Adrenal gland (tissue), 12 donors: ENCODE measurements around the gene ENO1. TPM values are rescaled to one million over a fixed set of nuclear protein-coding genes. Genes with fewer than 3 reads are reported as not detected.
"Not testable (repeated sequence)": the region's sequence is repeated elsewhere in the genome, so short reads cannot be mapped to it uniquely, and the experiment has no call there.

Experiments
- DNase-seq, 7 donors: peaks; one replicate each; pipeline ENCODE4 v3.0.0-alpha.2; 2019 to 2020
- H3K27ac ChIP-seq, 5 donors: fragments of 200-600 bp; sonication (generic) in 4 of 5; 1 replicate in 3 of 5; 2 replicates in 2 of 5; pipeline versions ENCODE4 v1.5.1 to v1.8.0; 2016 to 2020; ENCODE audit warnings: mild to moderate bottlenecking in 1 of 5
- H3K27me3 ChIP-seq: fragments of 200-600 bp; 2 replicates; pipeline ENCODE4 v1.8.0; 2021
- H3K36me3 ChIP-seq, 2 donors: fragments of 200-600 bp; replicated peaks in 1 of 2; 1 replicate in 1 of 2; 2 replicates in 1 of 2; pipeline versions ENCODE4 v1.5.1 to v1.8.0; 2018 to 2022
- H3K4me1 ChIP-seq, 2 donors: fragments of 200-600 bp; replicated peaks in 1 of 2; 1 replicate in 1 of 2; 2 replicates in 1 of 2; pipeline versions ENCODE4 v1.5.1 to v1.8.0; 2018 to 2021
- H3K4me3 ChIP-seq, 4 donors: fragments of 200-600 bp; sonication (generic) in 3 of 4; one replicate each; pipeline ENCODE4 v1.5.1; 2016 to 2018
- H3K9me3 ChIP-seq, 3 donors: fragments of 200-600 bp; sonication (generic) in 1 of 3; replicated peaks in 1 of 3; 1 replicate in 2 of 3; 2 replicates in 1 of 3; pipeline versions ENCODE4 v1.5.1 to v1.8.0; 2016 to 2021
- POLR2A ChIP-seq, 2 donors: fragments of 450-650 bp; IDR thresholded peaks; one replicate each; pipeline ENCODE4 v1.6.1; 2017; ENCODE audit warnings: antibody characterized with exemption in 2 of 2, mild to moderate bottlenecking in 2 of 2, moderate library complexity in 1 of 2
- WGBS, 4 donors: extraction: QIAGEN DNeasy Blood & Tissue Kit in 2 of 4; methylation state at CpG; one replicate each; pipeline versions ENCODE4 v1.1.5 to v1.1.7; 2013 to 2017; 5-methylcytosine and 5-hydroxymethylcytosine counted together
- intact Hi-C, 2 donors: fragments of 100-400 bp; cut with DNase I; formaldehyde crosslinking; loops; one replicate each; pipeline versions ENCODE4 v1.14.1 to v1.15.0; 2022 to 2023
- polyA plus RNA-seq, 3 donors: library from polyadenylated mRNA; stranded (reverse); fragments of 200-250 nt in 2 of 3; fragments of 350-450 nt in 1 of 3; fragmentation: Illumina TruSeq in 1 of 3; extraction: RNeasy Lipid Tissue Mini Kit (QIAGEN cat#74804) in 1 of 3; gene quantifications; one replicate each; pipeline ENCODE4 v1.2.3, GENCODE V29; 2013 to 2014
- total RNA-seq, 9 donors: library from RNA; depleted of rRNA in 4 of 9; stranded (reverse); fragments of >200 nt in 4 of 9; fragments of 120-200 nt in 1 of 9; fragmentation: NEBNext Ultra II Directional in 1 of 9; extraction: Animal tissue kit (Norgen Biotek cat#: 25700) in 1 of 9; gene quantifications; one replicate each; pipeline versions ENCODE4 v1.1.0 to v1.2.4, GENCODE V29; 2013 to 2023
- TF ChIP-seq, protein P1 (sequence below), 6 experiments: fragments of 450-650 bp in 4 of 6; fragments of 200-600 bp in 2 of 6; sonication (generic) in 1 of 6; IDR thresholded peaks; 1 replicate in 5 of 6; 2 replicates in 1 of 6; pipeline versions ENCODE4 v1.5.1 to v1.8.0; 2016 to 2021; ENCODE audit warnings: antibody characterized with exemption in 6 of 6, mild to moderate bottlenecking in 2 of 6, moderate library complexity in 1 of 6
- donor health status: healthy with polysubstance abuse.
- donor health status: Bipolar disorder and iron deficiency.
- donor health status: DM: yes; HTN: yes; CAD: no.
- donor health status: DM: no; HTN: no; CAD: no.
- donor health status: DM: no; HTN: no; CAD: no.
- donor health status: DM: yes; HTN: yes; CAD: no.

ENO1 gene
- total and polyA plus RNA-seq, 12 donors, result 142 to 819 (median 581) TPM

DNA sequence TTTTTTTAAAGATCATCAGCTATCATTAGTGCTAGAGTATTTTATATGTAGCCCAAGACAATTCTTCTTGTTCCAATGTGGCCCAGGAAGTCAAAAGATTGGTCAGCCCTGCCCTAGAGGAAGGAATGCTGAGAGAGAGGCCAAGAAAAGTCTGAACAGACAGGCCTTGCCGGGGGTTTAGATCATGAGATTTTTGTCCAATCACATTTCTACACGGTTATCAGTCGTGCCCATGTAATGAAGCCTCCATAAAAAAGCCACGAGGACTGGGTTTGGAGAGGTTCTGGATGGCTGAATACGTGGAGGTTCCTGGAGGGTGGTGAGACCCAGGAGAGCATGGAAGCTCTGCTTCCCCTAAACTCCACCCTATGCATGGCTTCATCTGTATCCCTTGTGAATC is 24.3 kb upstream of the ENO1 start:
- Histone ChIP-seq H3K9me3 (no peaks in the 10 kb centered on the region), H3K27me3 (no peaks in the 10 kb centered on the region), H3K36me3 (no peaks in the 10 kb centered on the region), H3K4me1 (peaks cover 0 to 9% of the 10 kb centered on the region in 2 donors), H3K27ac (peak overlapping the region in 1 of 5 donors; percentile 0), H3K4me3 (no peak overlapping the region)
- TF ChIP-seq POLR2A (IDR thresholded peaks at IDR 0.05), result no peak
- TF ChIP-seq, protein P1, sequence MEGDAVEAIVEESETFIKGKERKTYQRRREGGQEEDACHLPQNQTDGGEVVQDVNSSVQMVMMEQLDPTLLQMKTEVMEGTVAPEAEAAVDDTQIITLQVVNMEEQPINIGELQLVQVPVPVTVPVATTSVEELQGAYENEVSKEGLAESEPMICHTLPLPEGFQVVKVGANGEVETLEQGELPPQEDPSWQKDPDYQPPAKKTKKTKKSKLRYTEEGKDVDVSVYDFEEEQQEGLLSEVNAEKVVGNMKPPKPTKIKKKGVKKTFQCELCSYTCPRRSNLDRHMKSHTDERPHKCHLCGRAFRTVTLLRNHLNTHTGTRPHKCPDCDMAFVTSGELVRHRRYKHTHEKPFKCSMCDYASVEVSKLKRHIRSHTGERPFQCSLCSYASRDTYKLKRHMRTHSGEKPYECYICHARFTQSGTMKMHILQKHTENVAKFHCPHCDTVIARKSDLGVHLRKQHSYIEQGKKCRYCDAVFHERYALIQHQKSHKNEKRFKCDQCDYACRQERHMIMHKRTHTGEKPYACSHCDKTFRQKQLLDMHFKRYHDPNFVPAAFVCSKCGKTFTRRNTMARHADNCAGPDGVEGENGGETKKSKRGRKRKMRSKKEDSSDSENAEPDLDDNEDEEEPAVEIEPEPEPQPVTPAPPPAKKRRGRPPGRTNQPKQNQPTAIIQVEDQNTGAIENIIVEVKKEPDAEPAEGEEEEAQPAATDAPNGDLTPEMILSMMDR (IDR thresholded peaks at IDR 0.05), result no peak
- intact Hi-C loops, result no loop called here
- DNase-seq, result no peak
- WGBS, 4 donors, result 82 to 92% (median 87%) methylated on average over 5 of the region's 5 CpGs

DNA sequence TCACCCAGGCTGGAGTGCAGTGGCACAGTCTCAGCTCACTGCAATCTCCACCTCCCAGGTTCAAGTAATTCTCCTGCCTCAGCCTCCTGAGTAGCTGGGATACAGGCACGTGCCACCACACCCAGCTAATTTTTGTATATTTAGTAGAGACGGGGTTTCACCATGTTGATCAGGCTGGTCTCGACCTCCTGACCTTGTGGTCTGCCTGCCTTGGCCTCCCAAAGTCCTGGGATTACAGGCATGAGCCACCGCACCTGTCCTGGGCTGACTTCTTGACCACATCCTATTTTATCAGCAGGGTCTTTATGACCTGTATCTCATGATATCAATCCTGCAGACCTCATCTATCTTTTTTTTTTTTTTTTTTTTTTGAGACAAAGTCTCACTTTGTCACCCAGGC is 22.2 kb upstream of the ENO1 start:
- H3K4me1 ChIP-seq, DNase-seq, intact Hi-C loops, H3K36me3 ChIP-seq, H3K27me3 ChIP-seq, H3K4me3 ChIP-seq, H3K9me3 ChIP-seq: not testable (repeated sequence)
- H3K27ac ChIP-seq, result peak overlapping the region in 2 of 5 donors; percentile 85 to 86
- WGBS, 4 donors, result 90 to 95% (median 93%) methylated on average over 4 of the region's 4 CpGs

DNA sequence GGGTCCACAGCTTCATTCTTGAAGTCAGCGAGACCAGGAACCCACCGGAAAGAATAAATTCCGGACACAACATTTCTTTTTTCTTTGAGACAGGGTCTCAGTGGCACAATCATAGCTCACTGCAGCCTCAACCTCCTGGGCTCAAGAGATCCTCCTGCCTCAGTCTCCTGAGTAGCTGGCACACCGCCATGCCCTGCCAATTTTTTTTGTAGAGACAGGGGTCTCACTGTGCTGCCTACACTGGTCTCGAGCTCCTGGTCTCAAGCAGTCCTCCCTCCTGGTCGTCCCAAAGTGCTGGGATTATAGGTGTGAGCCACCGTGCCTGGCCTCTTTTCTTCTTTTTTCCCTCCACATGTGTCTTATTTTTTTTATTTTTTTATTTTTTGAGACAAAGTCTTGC is 20.6 kb upstream of the ENO1 start:
- no peak overlapping the region for H3K27ac ChIP-seq

DNA sequence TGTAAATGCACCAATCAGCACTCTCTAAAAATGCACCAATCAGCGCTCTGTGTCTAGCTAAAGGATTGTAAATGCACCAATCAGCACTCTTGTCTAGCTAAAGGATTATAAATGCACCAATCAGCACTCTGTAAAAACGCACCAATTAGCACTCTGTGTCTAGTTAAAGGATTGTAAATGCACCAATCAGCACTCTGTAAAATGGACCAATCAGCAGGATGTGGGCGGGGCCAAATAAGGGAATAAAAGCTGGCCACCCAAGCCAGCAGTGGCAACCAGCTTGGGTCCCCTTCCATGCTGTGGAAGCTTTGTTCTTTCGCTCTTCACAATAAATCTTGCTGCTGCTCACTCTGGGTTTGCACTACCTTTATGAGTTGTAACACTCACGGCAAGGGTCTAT is 19.9 kb upstream of the ENO1 start:
- H3K4me3 ChIP-seq, H3K27ac ChIP-seq, DNase-seq, intact Hi-C loops, H3K4me1 ChIP-seq, H3K36me3 ChIP-seq, H3K27me3 ChIP-seq, H3K9me3 ChIP-seq: not testable (repeated sequence)
- 89 to 96% (median 92%) methylated on average over 5 of the region's 5 CpGs for WGBS, 4 donors

More for the DNA sequence above, 20.6 kb upstream of the ENO1 start:
- TF ChIP-seq POLR2A (IDR thresholded peaks at IDR 0.05), result no peak
- TF ChIP-seq, protein P1 (IDR thresholded peaks at IDR 0.05), result no peak
- no peaks in the 10 kb centered on the region for H3K9me3 ChIP-seq
- 87 to 95% (median 94%) methylated on average over 7 of the region's 7 CpGs for WGBS, 4 donors
- H3K4me3 ChIP-seq, result no peak overlapping the region
- no peaks in the 10 kb centered on the region for H3K36me3 ChIP-seq
- H3K4me1 ChIP-seq, result peaks cover 0 to 6% of the 10 kb centered on the region in 2 donors
- intact Hi-C loops, result no loop called here
- no peaks in the 10 kb centered on the region for H3K27me3 ChIP-seq
- DNase-seq, result no peak

DNA sequence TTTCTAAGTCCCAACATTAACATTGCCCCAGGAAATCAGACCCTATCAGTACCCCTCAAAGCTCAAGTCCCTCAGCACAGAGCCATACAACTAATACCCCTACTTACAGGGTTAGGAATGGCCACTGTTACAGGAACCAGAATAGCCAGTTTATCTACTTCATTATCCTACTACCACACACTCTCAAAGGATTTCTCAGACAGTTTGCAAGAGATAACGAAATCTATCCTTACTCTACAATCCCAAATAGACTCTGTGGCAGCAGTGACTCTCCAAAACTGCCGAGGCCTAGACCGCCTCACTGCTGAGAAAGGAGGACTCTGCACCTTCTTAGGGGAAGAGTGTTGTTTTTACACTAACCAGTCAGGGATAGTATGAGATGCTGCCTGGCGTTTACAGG is 19.0 kb upstream of the ENO1 start:
- WGBS, 4 donors, result 81 to 96% (median 90%) methylated on average over 4 of the region's 4 CpGs
- H3K27ac ChIP-seq, H3K27me3 ChIP-seq, H3K4me1 ChIP-seq, intact Hi-C loops, H3K9me3 ChIP-seq, H3K4me3 ChIP-seq, H3K36me3 ChIP-seq, DNase-seq: not testable (repeated sequence)

DNA sequence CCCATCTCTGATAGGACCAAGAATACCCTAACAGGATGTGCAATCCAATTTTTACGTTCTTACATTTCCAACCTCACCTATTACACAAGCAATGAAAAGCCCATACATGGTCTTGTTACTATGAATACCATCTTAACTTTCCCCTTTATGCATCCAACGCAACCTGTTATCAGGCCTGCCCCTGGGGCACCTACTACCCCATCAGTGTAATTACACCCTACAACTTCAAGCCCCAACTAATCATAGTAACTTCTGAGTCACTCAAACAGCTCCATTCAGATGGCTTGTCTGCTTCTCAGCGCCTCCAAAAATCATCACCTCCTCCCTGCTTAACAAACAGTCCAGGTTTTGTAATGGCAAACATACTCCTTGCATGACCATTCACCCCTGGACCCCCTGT is 18.3 kb upstream of the ENO1 start:
- intact Hi-C loops, H3K27me3 ChIP-seq, H3K4me3 ChIP-seq, DNase-seq, H3K9me3 ChIP-seq, H3K36me3 ChIP-seq, H3K27ac ChIP-seq, H3K4me1 ChIP-seq: not testable (repeated sequence)
- WGBS, 4 donors, result 73 to 87% (median 84%) methylated on average over 3 of the region's 3 CpGs
